T follicular helper cell (primary cell): ENCODE measurements around the gene CEP112.

Source experiments
- DNase-seq: peaks from one replicate; pipeline ENCODE4 v3.0.0-alpha.2; 2020; ENCODE audit warnings: low read depth
- total RNA-seq, 2 experiments: gene quantifications; one replicate each; lab custom pipeline; 2026; lab: John Stamatoyannopoulos, UW

CEP112 gene
- total RNA-seq: 4.5 to 12.8 reads per million in 2 experiments

GRCh38 chr17:66191593-66192377, at the start of gene CEP112:
TSS of gene CEP112 (minus strand) at chr17:66192133.
- peak; percentile 80 for DNase-seq

GRCh38 chr17:66240630-66241029, 48.7 kb upstream of the CEP112 start:
- DNase-seq: no peak

- no peak for DNase-seq
Observed at GRCh38 chr17:66240013-66240412, 48.1 kb upstream of the CEP112 start.

DNA sequence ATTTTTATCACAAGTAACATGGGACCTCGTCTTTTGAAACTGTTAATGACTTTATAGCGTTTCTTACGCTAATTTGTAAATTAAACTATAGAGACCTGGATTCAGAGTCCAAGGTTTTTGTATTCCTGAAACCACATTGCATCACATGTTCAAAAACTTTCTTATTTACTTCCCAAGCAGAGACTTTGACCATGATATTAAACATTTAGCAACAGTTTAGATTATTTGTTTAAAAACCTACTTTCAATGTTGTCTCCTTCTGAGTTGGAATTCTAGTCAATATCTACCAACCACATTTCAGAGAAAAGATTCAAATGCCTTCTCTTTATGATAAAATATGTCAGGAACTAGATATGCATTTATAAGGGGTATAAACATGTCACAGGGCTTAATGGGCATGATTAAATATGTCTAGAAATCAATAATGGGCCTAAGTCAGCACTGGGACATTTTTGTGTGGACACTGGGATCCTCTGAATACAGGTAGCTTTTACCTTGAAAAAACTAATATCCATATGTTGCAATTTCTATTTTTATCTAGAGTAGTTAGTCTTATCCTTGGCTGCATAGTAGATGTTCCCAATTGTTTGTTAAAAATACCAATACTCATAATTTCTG, 43.6 kb upstream of the CEP112 start:
- no peak for DNase-seq

DNA sequence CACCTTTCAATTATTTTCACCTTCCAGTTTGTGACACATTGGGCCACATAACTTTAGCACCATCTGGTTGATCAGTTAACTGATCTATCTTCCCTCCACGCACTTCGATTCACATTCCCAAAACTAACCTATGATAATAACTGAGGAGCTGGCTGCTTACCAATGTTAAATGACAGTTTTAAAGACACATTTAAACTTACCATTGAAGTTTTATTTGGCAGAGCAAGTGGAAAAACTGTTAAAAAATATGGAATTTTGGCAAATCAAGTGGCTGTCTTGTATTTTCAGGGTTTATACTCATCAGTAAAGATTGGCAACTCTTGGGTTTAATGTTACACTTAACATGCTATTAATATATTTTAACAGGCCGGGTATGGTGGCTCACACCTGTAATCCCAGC, 42.7 kb upstream of the CEP112 start:
- no peak for DNase-seq

DNA sequence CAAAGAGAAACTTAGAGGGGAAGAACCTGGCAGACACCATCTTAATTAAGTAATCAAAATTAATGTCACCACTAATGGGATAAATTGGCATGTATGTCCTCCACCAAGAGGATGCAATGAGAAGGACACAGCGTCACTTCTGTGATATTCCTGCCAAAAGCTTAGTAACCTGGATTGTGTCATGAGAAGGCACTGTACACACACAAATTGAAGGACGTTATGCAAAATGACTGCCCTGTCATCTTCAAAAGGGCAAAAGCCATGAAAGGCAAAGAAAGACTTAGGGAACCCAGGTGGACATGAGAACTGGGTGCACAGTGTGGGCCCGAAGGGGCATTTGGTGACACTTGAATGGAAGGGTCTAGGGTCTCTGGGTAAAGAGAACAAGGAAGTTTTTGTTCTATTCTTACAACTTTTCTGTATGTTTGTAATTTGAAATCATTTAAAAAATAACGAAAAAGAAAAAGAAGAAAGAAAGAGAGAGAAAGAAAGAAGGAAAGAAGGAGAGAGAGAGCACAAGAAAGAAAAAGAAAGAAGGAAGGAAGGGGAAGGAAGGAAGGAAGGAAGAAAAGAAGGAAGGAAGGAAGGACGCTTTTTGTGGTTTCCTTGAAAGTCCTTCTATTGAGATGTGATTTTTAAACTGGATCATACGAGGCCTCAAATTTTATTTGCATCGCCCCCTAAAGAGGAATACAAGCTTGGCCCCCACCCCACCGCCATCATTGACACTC, 41.3 kb upstream of the CEP112 start:
- no peak for DNase-seq

- DNase-seq: no peak
Observed at GRCh38 chr17:66230922-66231591, 39.1 kb upstream of the CEP112 start.

DNA sequence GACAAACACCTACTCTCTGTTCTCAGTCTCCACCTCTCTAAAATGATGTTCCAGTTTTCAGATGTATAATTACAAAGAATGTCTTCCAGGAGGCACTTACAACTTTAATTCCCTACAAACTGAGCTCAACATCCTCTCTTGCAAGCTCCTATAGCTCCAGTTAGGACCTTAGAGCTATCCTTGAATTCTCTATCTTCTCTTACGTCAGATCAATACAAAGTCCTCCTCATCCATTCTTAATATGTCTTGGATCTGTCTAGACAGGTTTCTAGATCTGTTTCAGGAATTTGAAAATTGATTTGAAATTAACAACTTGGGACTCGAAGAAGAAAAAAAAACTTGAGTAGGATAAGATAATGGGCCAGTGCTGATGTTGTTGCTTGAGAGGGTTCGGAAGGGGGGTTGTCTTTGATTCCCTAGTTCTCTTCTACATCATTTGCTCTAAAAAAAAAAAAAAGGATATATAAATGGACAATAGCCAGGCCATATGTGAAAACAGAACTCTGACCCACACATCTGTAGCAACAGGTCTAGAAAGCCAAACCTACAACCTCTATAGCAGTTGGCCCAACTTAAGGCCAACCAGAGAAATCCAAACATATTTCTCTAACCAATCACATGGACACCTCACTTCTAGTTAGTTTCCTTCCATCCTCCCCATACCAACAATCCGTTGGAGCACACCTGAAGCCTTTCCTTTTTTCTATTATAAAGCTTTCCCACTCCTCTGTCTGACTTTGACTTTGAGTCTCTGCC, 38.0 kb upstream of the CEP112 start:
- no peak for DNase-seq

GRCh38 chr17:66228887-66229782, 37.2 kb upstream of the CEP112 start, which contains the start of gene APOH:
TSS of gene APOH (minus strand) at chr17:66229415. CDS start at chr17:66229379, 36 bp downstream.
- DNase-seq: no peak

- no peak for DNase-seq
Observed at GRCh38 chr17:66227212-66228045, 35.5 kb upstream of the CEP112 start.

DNA sequence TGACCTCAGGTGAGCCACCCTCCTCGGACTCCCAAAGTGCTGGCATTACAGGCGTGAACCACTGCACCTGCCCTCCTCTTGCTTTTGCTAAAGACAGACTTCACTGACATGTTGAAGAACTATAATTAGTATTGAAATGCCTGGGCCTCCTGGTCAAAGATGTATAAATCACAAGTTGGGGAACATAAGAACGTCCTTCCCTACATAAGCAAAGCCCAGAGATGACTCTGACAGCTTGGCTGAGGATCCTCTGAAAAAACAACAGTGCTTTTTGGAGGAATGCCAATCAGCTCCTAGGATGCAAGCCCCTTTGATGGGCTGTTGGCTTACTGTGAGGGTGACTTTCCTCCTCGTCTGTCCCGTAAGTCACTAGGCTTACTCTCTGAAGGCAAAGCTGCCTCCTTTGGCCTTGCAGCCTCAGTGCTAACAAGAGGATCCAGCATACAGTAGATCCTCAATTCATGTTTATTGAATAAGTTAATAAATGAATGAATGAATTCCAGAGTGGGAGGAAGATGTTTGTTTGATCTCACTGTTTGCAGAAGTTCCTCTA, 30.9 kb upstream of the CEP112 start:
- DNase-seq: no peak

DNA sequence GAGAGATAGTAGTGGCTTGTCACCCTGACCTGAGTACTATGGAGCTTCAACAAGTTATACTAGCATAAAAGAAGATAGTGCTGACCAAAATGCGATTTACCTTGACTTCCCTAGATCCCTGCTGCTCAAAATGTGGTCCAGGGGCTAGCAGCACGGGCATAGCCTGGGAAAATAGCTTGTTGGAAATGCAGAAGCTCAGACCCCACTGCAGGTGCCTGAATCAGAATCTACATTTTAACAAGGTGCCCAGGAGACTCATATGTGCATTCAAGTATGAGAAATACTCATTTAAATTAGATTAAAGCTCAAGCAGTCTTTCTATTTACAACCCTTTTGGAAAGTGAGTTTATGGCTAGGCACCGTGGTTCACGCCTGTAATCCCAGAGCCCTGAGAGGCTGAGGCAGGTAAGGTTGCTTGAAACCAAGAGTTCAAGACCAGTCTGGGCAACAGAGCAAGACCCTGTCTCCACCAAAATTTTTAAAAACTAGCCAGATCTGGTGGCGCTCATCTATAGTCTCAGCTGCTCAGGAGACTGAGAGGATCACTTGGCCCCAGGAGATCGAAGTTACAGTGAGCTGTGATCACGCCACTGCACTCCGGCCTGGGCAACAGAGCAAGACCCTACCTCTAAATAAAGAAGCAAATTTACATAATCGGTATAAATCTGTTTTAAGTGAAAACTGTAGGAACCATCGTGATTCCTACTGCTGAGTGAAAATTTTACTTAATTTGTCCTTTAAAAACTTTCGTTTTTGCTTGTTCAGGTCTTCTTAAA, 30.0 kb upstream of the CEP112 start:
- DNase-seq: no peak

DNA sequence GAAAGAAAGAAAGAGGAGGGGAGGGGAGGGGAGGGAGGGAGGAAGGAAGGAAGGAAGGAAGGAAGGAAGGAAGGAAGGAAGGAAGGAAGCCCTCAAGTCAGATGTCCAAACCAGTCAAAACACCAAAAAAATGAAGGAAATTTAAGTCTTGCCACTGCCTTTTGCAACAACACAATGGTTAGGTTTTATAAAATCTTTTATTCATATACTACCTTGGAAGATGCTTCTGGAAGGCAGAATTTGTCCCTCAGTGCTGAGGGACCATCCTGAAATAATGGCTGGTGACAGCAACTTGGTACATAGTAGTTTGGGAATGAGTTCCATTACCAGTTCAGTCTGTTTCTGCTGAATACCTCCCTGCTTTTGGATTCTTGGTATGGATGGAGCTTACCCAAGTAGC, 29.4 kb upstream of the CEP112 start:
- no peak for DNase-seq

GRCh38 chr17:66220079-66220835, 28.3 kb upstream of the CEP112 start:
- no peak for DNase-seq

DNA sequence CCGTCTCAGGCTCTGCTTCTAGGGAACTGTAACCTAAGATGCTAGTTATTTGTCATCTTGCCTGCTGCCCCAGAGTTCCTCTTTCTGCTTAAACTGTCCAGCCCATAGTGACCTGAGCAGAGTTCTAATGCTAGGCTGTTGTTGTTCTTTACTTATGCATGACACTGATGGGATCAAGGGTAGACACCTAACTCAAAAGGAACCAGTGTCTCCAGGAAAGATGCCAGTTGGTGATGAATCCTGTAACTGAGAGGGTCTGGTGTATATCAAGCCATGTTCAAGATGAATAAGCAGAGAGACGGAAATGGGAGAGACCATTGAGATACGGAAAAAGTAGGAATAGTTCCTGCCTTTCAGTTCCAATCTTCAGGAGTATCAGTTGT, 23.6 kb upstream of the CEP112 start:
- DNase-seq: no peak

DNA sequence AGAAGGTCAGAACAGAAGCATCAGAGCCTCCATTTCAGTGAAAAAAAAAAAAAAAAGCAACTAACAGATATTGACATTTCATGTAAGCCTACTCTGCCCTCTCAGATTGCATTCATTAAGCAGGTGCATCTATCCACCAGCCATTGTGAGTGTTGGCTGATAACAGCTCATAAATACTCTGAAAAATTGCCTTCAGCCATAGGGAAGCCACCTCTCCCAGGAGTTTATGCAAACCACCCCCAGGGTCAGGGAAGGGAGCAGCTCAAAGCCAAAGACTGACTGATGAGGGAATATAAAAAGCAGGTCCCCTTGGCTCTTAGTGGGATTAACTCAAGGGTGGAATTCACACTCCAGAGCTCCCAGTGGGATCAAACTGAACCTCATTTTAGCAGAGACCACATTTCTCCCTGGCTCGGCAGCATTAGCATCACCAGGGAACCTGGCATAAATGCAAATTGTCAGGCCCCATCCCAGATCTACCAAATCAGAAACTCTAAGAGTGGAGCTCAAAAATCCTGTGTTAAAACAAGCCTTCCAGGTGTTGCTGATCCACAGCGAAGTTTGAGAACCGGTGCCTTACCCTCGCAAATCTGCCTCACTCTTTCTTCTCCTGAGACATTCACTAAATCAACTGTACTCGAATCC, 23.1 kb upstream of the CEP112 start:
- no peak for DNase-seq
